Measurements from ENCODE around the gene DOK6.

DOK6 gene

DNA sequence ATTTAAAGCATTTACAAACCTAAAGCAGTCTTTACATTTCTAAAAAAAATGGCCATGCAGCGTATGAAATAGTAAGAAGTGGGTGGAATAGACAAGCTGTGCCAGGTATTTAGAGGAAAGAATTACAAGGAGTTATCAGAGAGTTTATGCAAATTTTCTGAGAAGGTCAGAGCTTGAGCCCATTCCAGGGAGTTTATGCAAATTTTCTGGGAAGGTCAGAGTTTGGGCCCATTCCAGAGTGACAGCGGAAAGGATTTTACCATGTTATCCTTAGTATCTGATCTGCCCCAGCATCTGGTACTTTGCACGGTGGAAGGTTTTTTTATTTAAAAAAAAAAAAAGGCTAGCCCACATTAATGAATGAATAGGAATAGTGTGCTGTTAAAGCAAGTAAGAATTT lies 1.4 kb upstream of the DOK6 start:
- no peak for TF ChIP-seq CTCF (IDR thresholded peaks at IDR 0.05; ENCODE audit: insufficient read depth, missing control alignments)
- DNase-seq (ENCODE audit: insufficient read length, low spot score) (no peak), FAIRE-seq (no peak)

DNA sequence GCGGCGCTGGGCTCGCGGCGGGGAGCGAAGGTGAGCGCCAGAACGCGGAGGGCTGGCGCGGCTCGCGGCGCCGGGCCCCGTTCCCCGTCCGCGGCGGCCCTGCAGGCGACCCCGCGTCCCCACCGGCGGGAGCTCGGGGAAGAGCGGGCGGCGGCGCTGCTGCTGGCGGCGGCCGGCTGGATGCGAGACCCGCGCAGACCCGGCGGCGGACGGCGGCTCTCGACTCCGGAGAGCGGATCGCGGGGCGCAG lies 213 bp downstream of the DOK6 start:
- no peak for TF ChIP-seq CTCF (IDR thresholded peaks at IDR 0.05; ENCODE audit: insufficient read depth, missing control alignments)
- no peak for FAIRE-seq
- no peak for DNase-seq (ENCODE audit: insufficient read length, low spot score)

- peak; percentile 60 for DNase-seq (ENCODE audit: insufficient read length, low spot score)
- no peak for TF ChIP-seq CTCF (IDR thresholded peaks at IDR 0.05; ENCODE audit: insufficient read depth, missing control alignments)
Measured at GRCh38 chr18:69401226-69401971, 711 bp downstream of the DOK6 start.

DNA sequence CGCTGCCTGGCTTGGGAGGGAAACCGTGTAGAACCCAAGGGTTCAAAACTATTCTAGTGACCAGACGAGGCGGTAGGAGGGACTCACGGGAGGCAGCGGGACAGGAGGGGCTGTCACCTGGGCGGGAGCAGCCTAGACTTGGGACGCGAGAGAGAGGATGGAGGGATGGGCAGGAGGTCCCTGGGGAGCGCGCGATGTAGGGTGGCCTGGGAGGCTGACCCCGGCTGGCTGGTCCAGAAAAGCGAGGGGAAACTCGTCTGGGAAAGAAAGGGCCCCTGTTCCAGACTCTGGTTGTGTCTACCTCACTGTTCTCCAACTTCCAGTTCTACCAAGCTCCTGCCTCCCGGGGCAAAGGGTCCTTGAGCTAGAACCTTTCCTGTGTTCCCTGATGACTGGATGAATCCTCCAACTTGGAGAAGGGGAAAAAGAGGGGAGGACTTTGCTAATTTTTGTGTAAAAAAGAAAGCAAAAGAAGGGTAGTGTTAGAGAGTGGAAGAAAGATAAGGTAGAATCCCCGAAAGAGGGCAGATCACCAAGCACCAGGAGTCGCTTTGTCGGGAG lies 1.4 kb downstream of the DOK6 start:
- FAIRE-seq (peak; percentile 96), DNase-seq (ENCODE audit: insufficient read length, low spot score) (peak; percentile 49)
- no peak for TF ChIP-seq CTCF (IDR thresholded peaks at IDR 0.05; ENCODE audit: insufficient read depth, missing control alignments)

More at GRCh38 chr18:69401226-69401971, 711 bp downstream of the DOK6 start:
- FAIRE-seq = peak; percentile 64

- DNase-seq (ENCODE audit: insufficient read length, low spot score) = no peak
- no peak for FAIRE-seq
- no peak for TF ChIP-seq CTCF (IDR thresholded peaks at IDR 0.05; ENCODE audit: insufficient read depth, missing control alignments)
Measured at GRCh38 chr18:69402533-69402989, 1.9 kb downstream of the DOK6 start.

GRCh38 chr18:69408522-69408921 lies 7.8 kb downstream of the DOK6 start:
- no peak for TF ChIP-seq CTCF (IDR thresholded peaks at IDR 0.05; ENCODE audit: insufficient read depth, missing control alignments)
- DNase-seq (ENCODE audit: insufficient read length, low spot score) = no peak
- no peak for FAIRE-seq

- no peak for TF ChIP-seq CTCF (IDR thresholded peaks at IDR 0.05; ENCODE audit: insufficient read depth, missing control alignments)
- FAIRE-seq (no peak), DNase-seq (ENCODE audit: insufficient read length, low spot score) (no peak)
Measured at GRCh38 chr18:69411199-69411598, 10.5 kb downstream of the DOK6 start.

Data from D721Med (cell line).